GM12891 (cell line): ENCODE measurements around the gene DUS2.

ENCODE experiments used
- PAX5 ChIP-seq: IDR thresholded peaks from 2 replicates; pipeline ENCODE4 v1.6.1; 2011; ENCODE audit warnings: low read length, moderate library complexity, mild to moderate bottlenecking; ENCODE audit not compliant: insufficient read depth, severe bottlenecking
- POLR2A ChIP-seq: IDR thresholded peaks from 2 replicates; pipeline ENCODE4 v1.6.1; 2011; ENCODE audit warnings: low read depth, low read length, control low read depth
- POLR2AphosphoS5 ChIP-seq: IDR thresholded peaks from 2 replicates; pipeline ENCODE4 v1.6.1; 2011; ENCODE audit warnings: low read depth, low read length, control low read depth
- TAF1 ChIP-seq: IDR thresholded peaks from 2 replicates; pipeline ENCODE4 v1.6.1; 2011; ENCODE audit warnings: low read depth, low read length, control low read depth

GRCh38 chr16:68078701-68079375 is 55.8 kb downstream of the DUS2 start:
- TF ChIP-seq POLR2A (no peak), TAF1 (no peak), POLR2AphosphoS5 (no peak), PAX5 (no peak)
